GM21367 (cell line): Measurements from ENCODE around the gene COX17.

Experiments
- ATAC-seq: cut with Tn5 transposase; IDR thresholded peaks from one replicate; pipeline ENCODE4 v1.9.1; 2021; ENCODE audit not compliant: unreplicated experiment

The COX17 gene

GRCh38 chr3:119675188-119675874, 1.9 kb downstream of the COX17 start:
- ATAC-seq: no peak

GRCh38 chr3:119673875-119674274, 3.3 kb downstream of the COX17 start:
- ATAC-seq: no peak

GRCh38 chr3:119672776-119673175, 4.4 kb downstream of the COX17 start:
- no peak for ATAC-seq

DNA sequence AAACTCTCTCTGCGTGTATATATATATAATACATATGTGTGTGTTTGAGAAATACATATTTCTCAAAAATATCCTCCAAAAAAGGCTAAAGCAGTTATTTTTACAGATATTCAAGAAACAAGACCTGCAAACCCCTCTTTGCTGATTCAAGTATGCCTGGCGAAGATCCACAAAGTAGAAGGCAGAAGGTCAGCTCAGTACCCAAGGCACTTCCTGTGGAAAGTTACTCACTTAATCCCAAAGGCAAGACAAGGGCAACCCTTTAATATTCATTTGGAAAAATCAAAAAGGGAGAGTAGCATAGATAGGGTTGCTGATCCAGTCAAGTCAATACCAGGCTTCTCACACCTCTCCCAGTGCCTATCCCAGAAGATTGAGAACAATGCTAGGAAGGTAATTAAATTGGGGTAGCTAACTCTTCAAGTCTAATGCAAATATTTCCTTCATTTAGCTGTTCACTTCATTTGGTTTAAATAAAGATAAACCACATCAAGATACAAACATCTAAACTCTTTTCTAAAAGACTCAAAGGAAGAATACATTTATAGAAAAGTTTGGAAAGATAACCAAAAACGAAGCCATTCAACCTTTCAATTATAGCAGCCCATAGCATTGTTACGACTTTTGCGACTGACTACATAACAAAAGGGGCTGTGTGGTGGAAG, 7.2 kb downstream of the COX17 start:
- no peak for ATAC-seq

DNA sequence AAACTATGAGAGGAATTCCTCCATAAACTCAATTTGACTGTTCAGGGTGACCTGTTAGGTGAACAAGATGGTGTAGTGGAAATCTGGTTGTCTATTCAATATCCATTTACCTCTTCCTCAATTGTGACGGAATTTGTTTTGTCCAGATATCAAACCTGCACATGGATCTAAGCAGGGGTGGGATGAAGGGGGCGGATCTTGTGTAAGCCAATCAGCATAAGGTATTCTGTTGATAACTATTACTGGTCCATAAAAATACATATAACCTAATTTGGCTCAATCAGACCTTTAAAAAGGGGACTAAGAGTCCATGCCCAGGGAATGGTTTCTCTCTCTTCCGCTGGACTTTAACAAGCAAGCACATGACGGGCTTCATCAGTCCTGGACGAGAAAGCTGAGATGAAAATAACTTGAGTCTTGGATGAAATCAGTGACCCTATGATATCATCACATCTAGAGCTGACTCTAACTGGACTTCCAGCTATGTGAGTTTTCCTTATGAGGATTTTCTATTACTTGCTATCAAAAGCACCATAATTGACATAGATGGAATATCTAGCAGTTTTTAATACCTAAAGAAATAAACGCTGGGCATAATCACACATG, 11.1 kb downstream of the COX17 start:
- no peak for ATAC-seq

- no peak for ATAC-seq
Measured at GRCh38 chr3:119664850-119665379, 12.3 kb downstream of the COX17 start.

DNA sequence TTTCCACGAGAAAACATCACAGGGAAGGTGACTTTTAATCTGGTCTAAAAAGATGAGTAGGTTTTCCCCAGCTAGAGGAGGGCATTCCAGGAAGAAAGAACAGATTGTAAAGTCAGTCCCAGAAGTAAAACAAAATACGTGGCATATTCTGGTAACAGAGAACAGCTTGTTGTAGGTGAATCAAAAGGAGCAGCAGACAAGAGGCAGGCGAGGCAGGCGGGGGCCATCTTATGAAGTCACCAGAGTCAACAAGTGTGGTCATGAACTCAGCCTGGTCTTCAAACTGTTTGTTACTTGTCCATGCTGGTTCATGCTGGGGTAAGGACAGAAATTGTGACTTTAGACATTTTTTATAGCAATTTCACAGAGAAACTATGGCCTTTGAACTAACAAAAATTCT, 12.8 kb downstream of the COX17 start:
- no peak for ATAC-seq

DNA sequence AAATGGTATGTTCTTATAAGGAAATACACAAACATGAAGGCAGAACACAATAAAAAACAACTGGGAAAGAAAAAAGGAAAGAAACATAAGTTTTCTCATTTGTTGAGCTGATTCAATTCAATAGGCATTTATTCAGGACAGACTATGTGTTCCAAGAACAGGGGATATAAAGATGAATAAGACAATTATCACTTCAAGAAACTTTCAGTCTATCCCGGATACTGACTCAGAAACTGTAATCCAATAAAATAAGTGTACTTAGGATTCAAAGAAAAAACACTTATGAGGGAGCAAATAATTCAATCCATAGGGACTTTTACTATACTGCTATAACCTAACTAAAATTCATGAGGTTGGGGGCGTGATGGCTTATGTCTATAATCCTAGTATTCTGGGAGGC, 13.3 kb downstream of the COX17 start:
- ATAC-seq: no peak

- no peak for ATAC-seq
Measured at GRCh38 chr3:119662604-119663373, 14.4 kb downstream of the COX17 start.

GRCh38 chr3:119660474-119661440, 16.4 kb downstream of the COX17 start, which contains the start of gene POPDC2:
POPDC2 (minus strand) TSS chr3:119660589; CDS start chr3:119660423, 166 bp downstream.
- ATAC-seq: no peak

- no peak for ATAC-seq
Measured at GRCh38 chr3:119659606-119660291, 17.5 kb downstream of the COX17 start.

- ATAC-seq: no peak
Measured at GRCh38 chr3:119658994-119659393, 18.2 kb downstream of the COX17 start.

DNA sequence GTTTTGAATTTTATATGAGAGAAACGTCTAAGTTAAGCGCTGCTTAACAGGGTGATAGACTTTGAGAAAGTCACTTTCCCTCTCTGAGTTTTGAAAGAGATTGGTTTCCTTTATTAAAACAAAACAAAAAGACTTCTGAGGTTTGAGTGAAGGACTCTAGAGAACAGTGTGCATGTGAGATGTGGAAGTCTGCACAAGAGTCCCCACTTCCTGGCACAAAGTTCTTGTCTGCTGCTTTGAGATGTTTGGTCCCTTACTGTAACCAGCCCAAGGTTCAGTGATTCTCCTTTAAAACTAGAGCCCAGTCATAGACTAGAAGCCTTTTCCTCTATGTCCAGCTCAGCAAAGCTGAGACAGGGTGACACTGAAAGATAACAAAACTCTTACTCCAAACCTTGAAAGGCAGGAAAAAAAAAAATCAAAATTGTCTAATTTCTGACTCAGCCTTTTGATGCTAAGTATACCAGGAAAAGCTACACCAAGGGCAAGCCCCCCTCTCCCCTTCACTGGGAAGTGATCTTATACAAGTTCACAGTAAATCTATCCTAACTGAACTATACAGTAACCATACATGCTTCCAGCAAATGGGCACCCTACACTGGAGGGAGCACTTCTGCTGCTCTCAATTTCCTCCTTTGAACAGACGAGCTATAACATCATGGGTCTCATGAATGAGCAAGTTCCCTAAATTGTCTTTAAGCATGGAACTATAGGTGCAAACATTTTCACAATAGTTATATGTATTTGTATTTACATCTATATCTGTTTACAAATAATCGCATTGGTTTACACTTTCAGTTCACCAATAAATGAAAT, 19.1 kb downstream of the COX17 start:
- ATAC-seq: no peak

GRCh38 chr3:119653876-119654275, 23.3 kb downstream of the COX17 start:
- no peak for ATAC-seq

DNA sequence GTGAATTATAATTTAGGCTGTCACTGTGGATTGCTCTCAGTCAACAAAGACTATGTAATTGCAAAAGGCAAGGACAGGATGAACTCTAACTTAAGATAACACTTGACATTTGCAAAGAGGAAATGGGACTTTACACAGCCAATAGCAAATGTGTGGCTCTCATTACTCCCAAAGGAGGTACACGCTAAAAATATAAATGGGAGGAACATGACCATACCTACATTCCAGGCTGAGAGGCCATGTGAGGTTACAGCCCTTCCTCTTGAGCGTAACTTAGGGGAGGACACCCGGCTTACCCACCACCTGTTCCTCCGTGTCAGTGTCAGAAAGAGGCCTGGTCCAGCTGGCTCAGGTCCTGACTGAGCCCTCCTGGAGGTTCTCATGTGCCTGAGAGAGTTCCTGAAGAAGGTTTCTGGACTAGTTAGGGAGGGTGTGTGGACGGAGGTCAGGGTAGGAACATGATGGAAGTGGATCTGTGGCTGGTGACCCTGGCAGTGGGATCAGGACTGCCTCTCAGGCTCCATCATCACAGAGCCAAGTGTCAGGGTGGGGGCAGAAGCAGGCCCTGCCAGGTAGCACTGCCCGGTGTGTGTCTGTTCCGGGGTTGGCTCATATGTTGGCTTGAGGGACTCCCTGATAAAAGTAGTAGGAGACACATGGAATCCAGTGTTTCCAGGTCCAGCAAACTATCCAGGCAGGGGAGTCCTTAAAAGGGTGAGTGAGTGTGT, 24.7 kb downstream of the COX17 start:
- ATAC-seq: no peak

DNA sequence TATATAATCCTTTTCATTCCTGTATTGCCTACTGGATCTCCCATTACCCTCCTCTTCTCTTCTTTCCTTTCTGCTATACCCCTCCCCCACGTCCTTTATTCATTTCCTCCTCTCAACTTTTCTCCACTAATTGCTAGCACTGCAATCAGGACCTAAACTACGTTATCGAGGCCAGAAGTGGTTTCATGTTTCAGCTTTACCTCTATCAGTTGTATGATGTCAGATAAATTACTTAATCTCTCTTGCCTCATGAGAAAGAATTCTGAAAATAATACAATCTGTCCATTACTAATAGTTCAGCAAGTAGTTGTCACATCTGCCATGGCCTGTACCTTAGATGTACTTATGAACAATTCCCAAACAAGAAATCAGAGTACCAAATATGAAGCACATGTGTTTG, 27.4 kb downstream of the COX17 start:
- no peak for ATAC-seq

DNA sequence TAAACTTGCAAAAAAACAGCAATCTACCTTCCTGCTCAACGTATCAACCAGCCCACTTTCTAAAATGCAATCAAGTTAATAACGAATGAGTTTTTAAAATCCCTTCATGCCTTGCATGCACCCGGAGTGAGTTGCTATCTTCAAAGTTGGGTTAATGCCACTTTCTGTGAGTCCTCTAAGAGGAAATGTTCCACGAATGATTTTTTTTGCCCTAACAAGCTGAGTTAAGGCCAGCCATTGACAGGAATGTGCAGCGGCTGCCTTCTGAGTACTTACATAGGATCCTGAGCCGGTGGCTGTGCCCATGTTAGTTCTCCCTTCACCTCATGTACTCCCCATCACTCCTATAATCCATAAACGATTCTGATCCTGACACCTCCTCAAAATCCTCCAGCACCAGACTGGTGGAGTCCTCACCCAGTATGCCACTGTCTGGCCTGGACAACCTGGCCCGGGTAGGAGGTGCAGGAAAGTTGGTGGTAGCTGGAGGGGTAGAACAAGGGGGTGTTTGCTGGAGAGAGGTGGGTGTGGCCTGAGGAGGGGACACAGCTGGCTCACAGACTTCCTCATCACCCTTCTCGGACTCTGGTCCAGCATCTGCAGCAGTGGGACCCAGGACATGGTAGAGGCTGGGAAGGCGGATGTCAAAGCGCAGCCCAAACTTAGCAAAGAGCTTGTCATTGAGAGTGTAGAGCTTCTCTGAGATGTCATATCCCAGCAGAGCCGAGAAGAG, 29.2 kb downstream of the COX17 start:
- no peak for ATAC-seq
